ENCODE data around the gene CERK. TPM values are rescaled to one million over a fixed set of nuclear protein-coding genes. Genes with fewer than 3 reads are reported as not detected.

Gene CERK
- total RNA-seq, 1 experiment from 2014 or later = 45.6 TPM

- no peak for TF ChIP-seq GTF2I (CRISPR knock-in tag; conservative IDR thresholded peaks at IDR 0.05)
- TF ChIP-seq E2F4 (CRISPR knock-in tag; IDR thresholded peaks at IDR 0.05; ENCODE audit: borderline replicate concordance, low read depth) = no peak
- no peak for TF ChIP-seq ZSCAN18 (CRISPR knock-in tag; IDR thresholded peaks at IDR 0.05)
- TF ChIP-seq RELA (CRISPR knock-in tag; IDR thresholded peaks at IDR 0.05; ENCODE audit: borderline replicate concordance) = no peak
- TF ChIP-seq JAZF1 (CRISPR knock-in tag; IDR thresholded peaks at IDR 0.05) = no peak
- TF ChIP-seq NFATC4 (CRISPR knock-in tag; IDR thresholded peaks at IDR 0.05) = no peak
- TF ChIP-seq ZNF512 (CRISPR knock-in tag; IDR thresholded peaks at IDR 0.05; ENCODE audit: borderline replicate concordance) = no peak
Measured at GRCh38 chr22:46742576-46743221, 4.6 kb upstream of the CERK start (continued).

- Mint-ChIP-seq H3K36me3 (no peaks in the 10 kb centered on the region), H3K4me3 (no peak overlapping the region), H3K4me1 (peaks cover 6% of the 10 kb centered on the region), H3K27ac (no peak overlapping the region), H3K27me3 (ENCODE audit: low read depth) (peaks cover 4% of the 10 kb centered on the region; the same call in 1 of the 2 replicates), H3K9me3 (peaks cover 5% of the 10 kb centered on the region; the same call in 1 of the 2 replicates)
- POLR2A ChIA-PET = no interaction called here
- TF ChIP-seq NR3C1 (CRISPR knock-in tag; conservative IDR thresholded peaks at IDR 0.05; ENCODE audit: low read depth) (no peak), EMX1 (CRISPR knock-in tag; IDR thresholded peaks at IDR 0.05) (no peak), PRRX2 (CRISPR knock-in tag; IDR thresholded peaks at IDR 0.05) (no peak), NR2C2 (CRISPR knock-in tag; IDR thresholded peaks at IDR 0.05) (no peak), ZNF121 (CRISPR knock-in tag; IDR thresholded peaks at IDR 0.05) (no peak), ZSCAN18 (CRISPR knock-in tag; IDR thresholded peaks at IDR 0.05) (no peak), PRDM15 (CRISPR knock-in tag; IDR thresholded peaks at IDR 0.05) (no peak), E2F5 (CRISPR knock-in tag; IDR thresholded peaks at IDR 0.05) (no peak)
- DNase-seq (ENCODE audit: low spot score) (no peak), ATAC-seq (no peak)
- CTCF ChIA-PET = interaction anchor here (1.2 kb wide), 1 partner anchor 178 kb away, joined by 3 read pairs; no protein-coding TSS in a partner anchor
Measured at GRCh38 chr22:46741974-46742519, 4.0 kb upstream of the CERK start.

Data from WTC11 (cell line).